GM21390 (cell line): ENCODE measurements around the gene DVL2.

ENCODE experiments used
- ATAC-seq: cut with Tn5 transposase; IDR thresholded peaks from one replicate; pipeline ENCODE4 v1.9.1; 2021; ENCODE audit not compliant: unreplicated experiment

The DVL2 gene

DNA sequence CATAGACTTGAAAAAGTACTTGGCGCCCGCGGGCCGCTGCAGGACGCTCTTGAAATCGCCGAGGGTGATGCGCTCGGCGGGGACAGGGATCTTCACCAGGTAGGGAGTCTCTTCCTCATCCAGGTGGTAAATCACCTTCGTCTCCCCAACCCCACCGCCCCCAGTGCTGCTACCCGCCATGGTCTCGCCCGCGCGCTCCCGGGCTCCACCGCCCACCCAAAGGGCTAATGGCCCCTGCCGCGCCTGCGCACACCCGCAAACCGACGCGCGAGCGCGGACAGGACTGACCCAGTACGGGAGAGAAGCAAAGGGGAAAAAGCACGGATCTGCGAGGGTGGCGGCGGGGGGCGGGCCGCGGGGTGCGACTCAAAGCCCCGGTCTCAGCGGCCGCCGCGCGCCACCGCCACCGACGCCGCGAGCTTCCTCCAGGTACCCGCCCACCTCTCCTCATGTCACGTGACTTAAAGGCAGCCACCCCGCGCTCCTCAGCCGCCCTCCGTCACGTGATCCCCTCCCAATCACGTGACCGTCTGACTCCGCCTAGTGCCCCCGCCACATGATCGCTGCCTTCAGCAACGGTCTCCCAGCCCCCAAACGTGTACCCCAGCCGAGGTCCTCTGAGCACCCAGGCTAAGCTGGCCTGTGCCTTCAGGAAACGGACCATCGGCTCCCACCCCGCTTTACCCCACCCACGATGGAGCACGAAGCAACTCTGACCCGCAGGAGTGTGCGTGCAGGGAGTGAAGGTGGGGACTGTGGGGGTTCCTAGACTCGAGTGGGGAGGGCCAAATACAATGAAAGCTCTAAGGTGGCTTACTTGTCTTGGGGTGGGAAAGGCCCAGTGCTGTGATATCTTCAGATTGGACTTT is at the start of gene DVL2:
TSS of gene DVL2 (minus strand) at position 435 of the 869 bp plus-strand sequence. CDS start at position 180, 255 bp downstream.
- ATAC-seq = peak; percentile 51

DNA sequence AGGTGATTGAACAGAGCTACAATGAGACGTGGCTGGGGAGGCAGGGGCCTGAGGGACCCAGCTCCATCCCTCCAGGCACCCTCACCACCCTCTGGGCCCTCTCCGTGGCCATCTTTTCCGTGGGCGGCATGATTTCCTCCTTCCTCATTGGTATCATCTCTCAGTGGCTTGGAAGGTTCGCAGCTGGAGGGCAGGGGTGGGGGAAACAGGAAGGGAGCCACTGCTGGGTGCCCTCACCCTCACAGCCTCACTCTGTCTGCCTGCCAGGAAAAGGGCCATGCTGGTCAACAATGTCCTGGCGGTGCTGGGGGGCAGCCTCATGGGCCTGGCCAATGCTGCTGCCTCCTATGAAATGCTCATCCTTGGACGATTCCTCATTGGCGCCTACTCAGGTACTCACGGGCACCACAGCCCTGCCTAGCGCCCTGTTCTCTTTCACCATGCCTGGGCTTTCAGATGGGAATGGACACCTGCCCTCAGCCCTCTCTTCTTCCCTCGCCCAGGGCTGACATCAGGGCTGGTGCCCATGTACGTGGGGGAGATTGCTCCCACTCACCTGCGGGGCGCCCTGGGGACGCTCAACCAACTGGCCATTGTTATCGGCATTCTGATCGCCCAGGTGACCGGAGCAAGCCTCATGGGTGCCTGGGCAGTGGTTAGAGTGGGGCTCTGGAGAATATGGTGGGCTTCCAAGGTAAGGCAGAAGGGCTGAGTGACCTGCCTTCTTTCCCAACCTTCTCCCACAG is 49.3 kb upstream of the DVL2 start:
- no peak for ATAC-seq

DNA sequence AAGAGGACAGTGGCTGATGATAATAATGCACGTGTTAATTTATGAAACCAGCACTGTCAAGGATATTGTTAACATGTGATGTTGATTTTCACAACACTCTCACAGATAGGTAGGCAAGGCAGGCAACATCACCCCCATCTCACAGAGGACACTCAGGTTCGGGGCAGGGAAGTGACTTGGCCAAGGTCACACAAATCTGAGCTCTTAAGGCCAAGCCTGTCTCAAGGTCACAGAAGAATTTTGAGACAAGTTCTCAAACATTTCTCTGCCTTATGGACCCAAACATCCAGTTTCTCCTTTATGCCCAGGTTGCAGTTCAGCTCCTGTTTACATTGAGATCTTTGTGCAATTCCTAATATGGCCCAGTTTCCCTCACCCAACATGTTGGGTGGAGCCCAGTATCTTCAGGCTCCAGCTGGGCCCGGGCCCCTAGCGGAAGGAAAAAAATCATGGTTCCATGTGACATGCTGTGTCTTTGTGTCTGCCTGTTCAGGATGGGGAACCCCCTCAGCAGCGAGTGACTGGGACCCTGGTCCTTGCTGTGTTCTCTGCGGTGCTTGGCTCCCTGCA is 48.5 kb upstream of the DVL2 start:
- no peak for ATAC-seq

DNA sequence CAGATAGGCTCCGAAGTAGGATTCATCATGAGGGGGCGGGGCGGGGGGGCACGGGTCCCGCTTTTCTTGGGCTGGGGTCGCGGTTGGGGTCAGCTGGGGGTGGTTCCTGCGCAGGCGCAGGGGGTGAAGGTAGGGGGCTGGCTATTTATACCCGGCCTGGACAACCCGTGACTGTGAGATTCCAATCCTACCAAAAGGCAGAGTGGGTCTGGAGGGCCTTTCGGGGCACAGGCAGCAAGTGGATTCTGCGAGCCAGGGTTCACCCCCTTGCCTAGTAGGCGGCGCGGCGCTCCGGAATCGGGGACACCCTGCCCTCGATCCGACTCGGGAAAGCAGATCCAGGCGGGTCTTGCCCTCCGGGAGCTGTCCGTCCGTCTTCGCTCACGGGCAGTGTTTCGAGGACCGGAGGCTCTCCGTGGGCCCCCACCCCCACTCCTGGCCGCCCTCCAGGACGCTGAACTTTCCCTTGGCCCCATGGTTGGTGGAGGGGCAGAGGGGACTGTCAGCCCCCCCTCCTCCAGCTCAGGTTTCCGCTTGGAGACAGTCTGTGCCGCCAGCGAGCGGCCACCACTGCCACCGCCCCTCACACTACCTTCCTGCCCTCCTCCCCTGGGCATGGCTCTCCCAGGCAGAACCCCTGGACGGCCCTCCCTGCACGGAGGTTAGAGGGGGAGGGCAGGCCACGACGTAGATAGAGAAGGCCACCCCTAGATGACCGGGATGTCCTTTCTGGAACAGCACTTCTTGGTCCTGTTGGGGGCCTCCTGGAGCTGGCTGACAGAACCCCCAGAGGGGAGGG is 47.8 kb upstream of the DVL2 start:
- ATAC-seq = no peak

DNA sequence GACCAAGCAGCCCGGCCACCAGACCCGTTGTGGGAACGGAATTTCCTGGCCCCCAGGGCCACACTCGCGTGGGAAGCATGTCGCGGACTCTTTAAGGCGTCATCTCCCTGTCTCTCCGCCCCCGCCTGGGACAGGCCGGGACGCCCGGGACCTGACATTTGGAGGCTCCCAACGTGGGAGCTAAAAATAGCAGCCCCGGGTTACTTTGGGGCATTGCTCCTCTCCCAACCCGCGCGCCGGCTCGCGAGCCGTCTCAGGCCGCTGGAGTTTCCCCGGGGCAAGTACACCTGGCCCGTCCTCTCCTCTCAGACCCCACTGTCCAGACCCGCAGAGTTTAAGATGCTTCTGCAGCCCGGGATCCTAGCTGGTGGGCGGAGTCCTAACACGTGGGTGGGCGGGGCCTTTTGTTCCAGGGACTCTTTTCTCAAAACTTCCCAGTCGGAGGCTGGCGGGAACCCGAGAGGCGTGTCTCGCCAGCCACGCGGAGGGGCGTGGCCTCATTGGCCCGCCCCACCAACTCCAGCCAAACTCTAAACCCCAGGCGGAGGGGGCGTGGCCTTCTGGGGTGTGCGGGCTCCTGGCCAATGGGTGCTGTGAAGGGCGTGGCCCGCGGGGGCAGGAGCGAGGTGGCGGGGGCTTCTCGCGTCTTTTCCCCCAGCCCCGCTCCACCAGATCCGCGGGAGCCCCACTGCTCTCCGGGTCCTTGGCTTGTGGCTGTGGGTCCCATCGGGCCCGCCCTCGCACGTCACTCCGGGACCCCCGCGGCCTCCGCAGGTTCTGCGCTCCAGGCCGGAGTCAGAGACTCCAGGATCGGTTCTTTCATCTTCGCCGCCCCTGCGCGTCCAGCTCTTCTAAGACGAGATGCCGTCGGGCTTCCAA is 47.0 kb upstream of the DVL2 start, which contains the start of gene SLC2A4:
TSS of gene SLC2A4 (plus strand) at position 645 of the 879 bp plus-strand sequence. CDS start at position 862, 217 bp downstream.
- no peak for ATAC-seq

DNA sequence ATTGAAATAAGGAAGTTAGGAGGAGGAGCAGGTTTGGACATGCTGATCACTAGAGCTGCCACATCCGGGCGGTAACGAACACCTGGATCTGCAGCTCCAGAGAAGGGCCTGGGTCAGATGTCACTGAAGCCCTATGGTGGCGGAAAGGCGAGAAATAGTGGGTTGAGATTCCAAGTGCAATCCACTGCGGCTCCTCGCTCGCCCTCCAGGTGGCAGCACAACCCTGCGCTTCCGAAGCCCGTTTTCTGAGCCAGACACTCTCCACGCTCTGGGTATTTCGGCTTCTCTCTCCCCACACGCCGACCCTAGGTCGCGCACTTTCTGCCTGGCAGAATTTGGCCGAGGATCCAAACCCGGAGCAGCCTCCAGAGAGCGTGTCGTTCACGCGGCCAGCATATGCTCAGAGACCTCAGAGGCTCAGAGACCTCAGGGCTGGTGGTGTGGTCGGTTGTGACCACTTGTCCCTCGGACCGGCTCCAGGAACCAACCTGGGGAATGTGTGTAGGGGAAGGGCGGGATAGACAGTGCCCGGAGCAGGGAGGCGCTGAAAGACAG is 46.3 kb upstream of the DVL2 start:
- ATAC-seq = no peak

DNA sequence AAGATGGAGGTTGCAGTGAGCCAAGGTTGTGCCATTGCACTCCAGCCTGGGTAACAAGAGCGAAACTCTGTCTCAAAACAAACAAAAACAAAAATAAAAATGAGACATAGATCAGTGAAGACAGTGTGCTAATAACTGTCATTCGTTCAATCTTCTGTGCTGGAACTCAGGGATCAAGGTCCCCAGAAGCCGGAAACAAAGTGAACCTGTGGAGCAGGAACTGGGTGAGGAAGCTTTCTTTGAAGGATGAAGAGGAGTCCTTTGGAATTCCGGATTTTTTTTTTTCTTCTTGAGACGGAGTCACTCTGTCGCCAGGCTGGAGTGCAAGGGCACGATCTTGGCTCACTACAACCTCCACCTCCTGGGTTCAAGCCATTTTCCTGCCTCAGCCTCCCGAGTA is 45.1 kb upstream of the DVL2 start:
- ATAC-seq = no peak

DNA sequence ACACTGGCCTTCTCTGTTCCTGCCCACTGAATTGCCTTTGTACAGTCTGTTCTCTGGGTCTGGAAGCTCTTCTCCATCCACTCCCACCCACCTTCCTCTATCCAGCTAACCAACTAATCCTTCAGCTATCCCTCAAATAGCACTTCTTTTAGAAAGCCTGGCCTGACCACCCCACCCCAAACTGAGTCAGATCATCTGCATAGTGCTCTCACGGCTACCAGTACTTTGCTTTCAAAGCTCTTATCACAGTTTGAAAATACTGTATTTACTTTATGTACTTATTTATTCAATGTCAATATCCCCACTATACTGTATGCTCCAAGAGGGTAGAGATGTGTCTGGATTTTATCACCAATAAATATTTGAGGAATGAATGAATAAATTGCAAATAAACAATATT is 32.5 kb upstream of the DVL2 start:
- no peak for ATAC-seq

DNA sequence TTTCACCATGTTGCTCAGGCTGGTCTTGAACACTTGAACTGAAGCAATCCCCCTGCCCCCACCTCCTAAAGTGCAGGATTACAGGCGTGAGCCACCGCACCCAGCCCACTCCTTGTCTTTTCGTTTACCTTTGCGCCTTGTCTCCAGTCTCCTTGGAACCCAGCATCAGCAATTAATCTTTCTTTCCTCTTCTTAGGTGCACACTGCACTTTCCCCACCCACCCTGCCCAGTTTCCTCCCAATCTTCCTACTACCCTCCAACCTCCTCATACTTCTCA is 29.4 kb upstream of the DVL2 start:
- ATAC-seq = no peak

DNA sequence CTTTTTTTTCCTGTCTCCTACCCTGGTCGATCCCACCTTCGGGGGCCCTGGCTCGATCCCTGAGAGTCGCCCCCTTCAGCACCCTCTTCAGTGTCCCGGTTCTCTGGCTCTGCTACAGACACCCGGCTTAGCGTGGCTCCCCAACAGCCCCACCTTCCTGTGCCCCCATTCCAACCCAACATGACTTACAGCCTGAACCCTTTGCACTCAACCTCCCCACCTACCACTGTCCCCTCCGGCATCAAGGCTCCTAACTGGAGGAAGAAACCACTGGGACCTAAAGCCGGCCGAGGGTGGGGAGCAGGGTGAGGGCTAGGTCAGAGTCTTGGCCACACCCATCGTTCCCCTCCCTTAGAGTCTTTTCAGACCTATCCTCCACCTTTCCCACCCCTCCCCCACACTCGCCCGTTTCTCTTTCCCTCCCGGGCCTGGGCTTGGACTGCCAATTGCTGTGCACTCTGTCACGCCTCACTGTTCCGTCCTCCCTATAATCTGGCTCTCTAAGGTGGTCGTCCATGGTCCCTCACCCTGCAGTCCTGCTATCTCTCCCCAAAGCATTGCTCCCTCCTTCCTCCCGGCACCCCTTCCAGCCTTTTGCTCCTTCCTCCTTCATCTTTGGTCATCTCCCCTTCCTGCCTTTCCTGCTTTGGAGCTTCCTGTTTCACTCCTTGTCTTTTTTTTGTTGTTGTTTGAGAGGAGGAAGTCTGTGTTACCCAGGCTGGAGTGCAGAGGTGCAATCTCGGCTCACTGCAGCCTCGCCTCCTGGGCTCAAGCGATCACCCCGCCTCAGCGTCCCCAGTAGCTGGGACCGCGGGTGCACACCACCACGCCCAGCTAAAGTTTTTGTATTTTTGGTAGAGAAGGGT is 28.9 kb upstream of the DVL2 start:
- ATAC-seq = no peak

DNA sequence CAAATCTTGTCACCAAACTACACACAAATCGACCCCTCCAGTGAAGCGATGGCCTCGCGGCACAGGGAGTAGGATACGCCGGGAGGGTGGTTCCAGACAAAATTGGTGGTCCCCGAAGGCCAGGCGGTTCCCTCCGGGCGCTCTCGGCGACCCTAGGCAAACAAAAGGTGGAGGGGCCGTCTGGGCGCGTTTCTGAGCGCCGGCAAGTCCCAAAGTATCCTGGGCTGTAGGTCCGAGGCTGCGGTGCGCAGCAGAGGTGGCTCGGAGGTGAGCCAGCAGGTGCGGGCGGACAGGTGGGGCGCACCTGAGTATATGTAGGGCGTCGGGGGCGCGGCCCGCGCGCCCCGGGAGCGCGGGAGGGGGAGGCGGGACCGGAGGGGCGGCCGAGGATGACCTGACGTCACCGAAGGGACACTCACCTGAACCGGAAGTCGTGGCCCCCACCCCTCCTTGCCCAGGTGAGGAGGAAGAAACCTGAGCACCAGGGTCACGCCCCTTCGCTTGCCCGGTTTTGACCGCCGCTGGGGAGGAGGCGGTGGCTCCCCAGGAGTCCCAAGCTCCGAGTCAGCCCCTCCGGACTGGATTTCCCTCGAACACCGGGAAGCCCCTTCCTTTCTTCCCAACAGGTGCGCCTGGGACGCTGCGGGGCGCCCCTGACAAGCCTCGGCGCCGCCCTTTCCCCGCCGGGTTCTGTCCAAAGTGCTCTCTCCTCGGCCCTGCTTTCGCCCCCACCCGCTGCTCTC is 28.0 kb upstream of the DVL2 start, which contains the start of gene CLDN7:
TSS of gene CLDN7 (minus strand) at position 287 of the 743 bp plus-strand sequence. CDS start 435 bp downstream, outside the sequence.
- ATAC-seq = no peak

DNA sequence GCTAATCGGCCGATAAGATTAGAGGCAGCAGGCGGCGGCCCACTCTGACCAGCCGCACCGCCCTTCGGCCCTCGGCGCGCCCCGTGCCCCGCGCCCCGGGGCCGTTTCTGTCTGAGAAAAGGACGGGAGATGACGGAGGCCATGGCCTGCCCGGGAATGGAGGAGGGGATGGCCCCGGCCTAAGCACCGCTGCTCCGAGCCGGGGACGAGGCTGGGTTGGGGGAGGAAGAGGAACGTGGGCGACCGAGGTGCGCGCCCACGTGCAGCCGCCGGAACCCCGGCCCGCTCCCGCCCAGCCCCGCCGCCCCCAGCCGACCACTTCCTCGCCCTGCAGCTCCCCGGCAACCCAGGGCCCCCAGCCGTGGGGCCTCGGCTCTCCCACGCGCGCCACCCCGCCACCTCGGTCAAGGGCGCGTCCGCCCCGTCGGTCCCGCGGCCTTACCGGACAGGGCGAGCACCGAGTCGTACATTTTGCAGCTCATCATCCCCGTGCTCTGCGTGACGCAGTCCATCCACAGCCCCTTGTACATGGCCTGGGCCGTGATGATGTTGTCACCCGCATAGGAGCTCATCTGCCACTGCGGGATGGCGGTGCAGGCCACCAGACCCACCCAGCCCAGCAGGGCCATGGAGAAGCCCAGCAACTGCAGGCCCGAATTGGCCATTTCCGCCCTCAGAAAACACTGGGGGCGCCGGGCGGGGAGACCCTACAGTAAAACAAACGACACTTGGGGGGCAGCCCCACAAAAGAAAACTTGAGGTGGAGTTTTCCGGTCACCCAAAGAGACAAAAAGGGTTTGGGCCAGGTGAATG is 27.3 kb upstream of the DVL2 start:
- ATAC-seq = no peak

DNA sequence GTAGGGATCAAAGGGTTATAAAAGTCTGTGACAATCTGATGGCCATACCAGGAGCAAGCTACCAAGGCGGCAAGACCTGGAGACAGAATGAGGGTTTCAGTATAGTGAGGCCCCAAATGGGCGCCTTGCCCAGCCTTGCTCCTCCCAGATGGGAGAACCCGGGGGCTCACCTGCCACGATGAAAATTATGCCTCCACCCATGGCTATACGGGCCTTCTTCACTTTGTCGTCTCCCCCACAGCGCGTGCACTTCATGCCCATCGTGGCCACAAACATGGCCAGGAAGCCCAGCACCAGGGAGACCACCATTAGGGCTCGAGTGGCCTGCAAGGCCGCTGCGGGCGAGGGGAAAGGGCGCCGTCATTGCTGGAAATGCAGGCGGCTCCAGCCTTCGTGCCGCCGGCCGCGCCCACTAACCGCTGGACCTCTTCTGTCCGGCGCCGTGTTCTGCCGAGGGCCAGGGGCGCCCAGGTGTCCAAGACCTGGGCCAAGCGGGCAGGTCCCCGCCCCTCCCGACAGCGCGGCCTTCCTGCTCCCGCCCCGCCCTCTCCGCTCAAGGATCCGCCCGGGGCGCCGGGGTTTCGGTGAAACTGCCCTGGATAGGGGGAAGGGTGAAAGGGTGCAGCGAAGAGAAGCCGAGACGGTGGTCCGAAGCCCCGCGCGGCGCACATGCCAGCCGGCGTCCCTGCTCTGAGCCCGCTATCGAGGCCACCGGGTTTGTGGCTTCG is 26.5 kb upstream of the DVL2 start:
- ATAC-seq = no peak

DNA sequence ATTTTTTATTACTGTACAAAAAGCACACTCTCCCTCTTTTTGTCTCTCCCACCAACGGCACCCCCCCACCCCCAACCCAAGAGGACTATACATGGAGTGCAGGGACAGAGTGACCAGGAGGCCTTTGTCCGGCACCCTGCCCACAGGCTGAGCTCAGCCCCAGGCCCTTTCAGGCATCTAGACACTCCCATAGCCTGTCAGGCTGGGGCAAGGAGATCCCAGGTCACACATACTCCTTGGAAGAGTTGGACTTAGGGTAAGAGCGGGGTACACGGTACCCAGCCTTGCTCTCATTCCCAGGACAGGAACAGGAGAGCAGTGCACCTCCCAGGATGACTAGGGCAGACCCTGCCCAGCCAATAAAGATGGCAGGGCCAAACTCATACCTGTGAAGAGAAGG is 25.8 kb upstream of the DVL2 start:
- no peak for ATAC-seq

DNA sequence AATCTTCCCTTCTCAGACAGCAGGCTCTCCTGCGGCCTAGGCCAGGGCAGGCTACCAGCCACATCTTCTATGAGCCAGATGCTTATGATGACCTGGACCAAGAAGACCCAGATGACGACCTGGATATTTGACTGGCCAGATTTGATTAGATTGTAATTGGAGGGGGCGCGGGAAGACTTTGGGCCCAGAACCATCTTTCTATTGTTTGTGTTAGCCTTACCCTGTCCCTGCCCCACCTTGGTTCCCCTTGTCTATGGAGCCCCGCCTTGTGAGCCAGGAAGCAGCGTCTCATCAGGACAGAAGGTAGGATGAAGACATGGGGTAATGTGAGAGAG is 25.2 kb upstream of the DVL2 start:
- ATAC-seq = no peak

DNA sequence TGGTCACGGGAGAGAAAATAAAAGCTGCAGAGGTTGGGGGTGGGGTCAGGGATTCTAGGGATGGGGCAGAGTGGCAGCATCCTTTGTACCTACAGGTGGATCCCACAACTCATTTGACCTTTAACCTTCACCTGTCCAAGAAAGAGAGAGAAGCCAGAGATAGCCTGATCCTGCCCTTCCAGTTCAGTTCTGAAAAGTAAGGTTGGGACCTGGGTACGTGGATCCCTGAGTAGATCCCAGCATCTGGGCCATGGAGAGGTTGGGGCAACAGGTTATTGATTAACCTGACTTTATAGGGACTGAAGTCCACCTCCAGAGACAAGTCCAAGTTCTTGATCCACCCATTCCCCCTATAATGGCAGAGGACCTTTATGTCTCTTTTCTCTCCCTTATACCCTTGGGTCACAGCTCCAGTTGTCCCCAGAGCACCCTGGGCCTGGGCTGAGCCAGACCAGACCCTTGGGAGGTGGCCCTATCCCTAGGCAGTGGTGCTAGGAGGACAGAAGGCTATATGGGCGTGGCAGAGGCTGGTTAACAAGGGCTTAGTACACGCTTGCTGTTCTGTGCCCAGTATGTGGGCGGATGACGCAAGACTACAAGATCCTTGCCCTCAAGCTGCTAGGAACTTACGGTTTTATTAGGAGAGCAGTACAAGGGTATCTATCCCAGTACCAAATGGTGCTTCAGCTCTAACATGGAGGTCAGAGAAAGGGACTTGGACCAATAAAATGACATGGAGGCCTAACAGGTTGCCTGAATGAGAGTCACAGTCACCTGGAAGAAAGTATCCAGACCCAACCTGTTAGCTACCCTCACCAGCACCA is 24.6 kb upstream of the DVL2 start:
- ATAC-seq = no peak
